Stimulated activated CD4-positive, alpha-beta T cell treated with anti-CD3 and anti-CD28 coated beads, Interleukin-12 subunit alpha, Interleukin-12 subunit beta, amount 100 ng/mL, for 24 hours (primary cell): Measurements from ENCODE around the gene LRCH4.
A peak's percentile ranks its signal among the peaks of the same experiment; 100 is the strongest.

ENCODE experiments used
- DNase-seq, 2 experiments: peaks; one replicate each; pipeline ENCODE4 v3.0.0-alpha.2; 2020; ENCODE audit warnings: low read depth in 2 of 2

The LRCH4 gene

GRCh38 chr7:100585511-100586265 lies at the start of gene LRCH4:
LRCH4 (minus strand) TSS chr7:100586129; CDS start chr7:100586100, 29 bp downstream.
- DNase-seq = peak in 1 of 2 experiments; percentile 49

GRCh38 chr7:100632951-100633717 lies 47.2 kb upstream of the LRCH4 start:
- peak in 1 of 2 experiments; percentile 58 for DNase-seq

- DNase-seq = no peak
Measured at GRCh38 chr7:100630066-100630465, 44.1 kb upstream of the LRCH4 start.

GRCh38 chr7:100629117-100629716 lies 43.3 kb upstream of the LRCH4 start:
- DNase-seq = peak in 1 of 2 experiments; percentile 24

- DNase-seq = no peak
Measured at GRCh38 chr7:100627238-100627549, 41.3 kb upstream of the LRCH4 start.

GRCh38 chr7:100626530-100627237 lies 40.8 kb upstream of the LRCH4 start:
- DNase-seq = peak; percentile 77 to 85

GRCh38 chr7:100626055-100626454 lies 40.1 kb upstream of the LRCH4 start:
- no peak for DNase-seq

GRCh38 chr7:100623951-100624824 lies 38.3 kb upstream of the LRCH4 start:
- no peak for DNase-seq

- DNase-seq = no peak
Measured at GRCh38 chr7:100621554-100621953, 35.6 kb upstream of the LRCH4 start.

GRCh38 chr7:100620804-100621203 lies 34.9 kb upstream of the LRCH4 start:
- DNase-seq = no peak

- DNase-seq = no peak
Measured at GRCh38 chr7:100620239-100620638, 34.3 kb upstream of the LRCH4 start.

GRCh38 chr7:100614308-100614861 lies 28.5 kb upstream of the LRCH4 start:
- DNase-seq = no peak

GRCh38 chr7:100613412-100614175 lies 27.7 kb upstream of the LRCH4 start:
- no peak for DNase-seq

- DNase-seq = no peak
Measured at GRCh38 chr7:100612730-100613390, 26.9 kb upstream of the LRCH4 start.

- peak; percentile 97 to 98 for DNase-seq
Measured at GRCh38 chr7:100611983-100612729, 26.2 kb upstream of the LRCH4 start, which contains the start of gene MOSPD3. MOSPD3 (plus strand) TSS chr7:100612540; CDS start chr7:100612792, 252 bp downstream.

- DNase-seq = no peak
Measured at GRCh38 chr7:100609958-100610357, 24.0 kb upstream of the LRCH4 start.

GRCh38 chr7:100607111-100607510 lies 21.2 kb upstream of the LRCH4 start:
- no peak for DNase-seq

GRCh38 chr7:100606313-100606712 lies 20.4 kb upstream of the LRCH4 start:
- DNase-seq = no peak
